Measurements from ENCODE around the gene GJB6.

GJB6 gene

GRCh38 chr13:20175406-20175794 lies 56.7 kb downstream of the GJB6 start:
- peak overlapping the region; percentile 74 for H3K27ac ChIP-seq
- TF ChIP-seq CTCF (conservative IDR thresholded peaks at IDR 0.05) (no peak), ZFX (IDR thresholded peaks at IDR 0.05) (no peak)

GRCh38 chr13:20174656-20175405 lies 57.3 kb downstream of the GJB6 start:
- TF ChIP-seq ZFX (IDR thresholded peaks at IDR 0.05) (peak; percentile 25; the same call in 1 of the 2 replicates), CTCF (conservative IDR thresholded peaks at IDR 0.05) (no peak)
- peak overlapping the region; percentile 74 for H3K27ac ChIP-seq

GRCh38 chr13:20173116-20173746 lies 58.9 kb downstream of the GJB6 start:
- H3K27ac ChIP-seq, result peak overlapping the region; percentile 74
- no peak for TF ChIP-seq CTCF (conservative IDR thresholded peaks at IDR 0.05)
- TF ChIP-seq ZFX (IDR thresholded peaks at IDR 0.05), result no peak

Measured in C4-2B (cell line).